IPS-18c (cell line): ENCODE results near the gene ASCC1.
A peak's percentile ranks its signal among the peaks of the same experiment; 100 is the strongest.

Experiments used
- H3K4me3 ChIP-seq: 2 replicates; pipeline ENCODE4 v1.7.0; 2013; ENCODE audit warnings: low read depth, mild to moderate bottlenecking, low read length, moderate library complexity; ENCODE audit not compliant: insufficient read depth
- H3K9me3 ChIP-seq: one replicate; pipeline ENCODE4 v1.6.1; 2013; ENCODE audit warnings: mild to moderate bottlenecking, low read length, moderate library complexity; ENCODE audit not compliant: control insufficient read depth, insufficient read depth

Gene ASCC1

GRCh38 chr10:72215611-72216549 is at the start of gene ASCC1, which contains the start of gene ANAPC16:
Gene ASCC1 (minus strand): TSS chr10:72216276. CDS start chr10:72213298, 2,978 bp downstream.
Gene ANAPC16 (plus strand): TSS chr10:72216012. CDS start chr10:72223915, 7,903 bp downstream.
- Histone ChIP-seq H3K4me3 (peak within 1 kb of the TSS; percentile 91), H3K9me3 (no peaks in the 10 kb centered on the region)

GRCh38 chr10:72265508-72265907 is 49.4 kb upstream of the ASCC1 start:
- Histone ChIP-seq H3K4me3 (no peak overlapping the region), H3K9me3 (no peaks in the 10 kb centered on the region)

GRCh38 chr10:72264536-72264935 is 48.5 kb upstream of the ASCC1 start:
- H3K9me3 ChIP-seq = no peaks in the 10 kb centered on the region
- H3K4me3 ChIP-seq = no peak overlapping the region

GRCh38 chr10:72263613-72264241 is 47.7 kb upstream of the ASCC1 start:
- H3K4me3 ChIP-seq = no peak overlapping the region
- H3K9me3 ChIP-seq = no peaks in the 10 kb centered on the region

- no peak overlapping the region for H3K4me3 ChIP-seq
These were observed 45.8 kb upstream of the ASCC1 start for GRCh38 chr10:72261784-72262404.

GRCh38 chr10:72260976-72261783 is 45.1 kb upstream of the ASCC1 start:
- Histone ChIP-seq H3K9me3 (no peaks in the 10 kb centered on the region), H3K4me3 (peak overlapping the region; percentile 25)

More at GRCh38 chr10:72261784-72262404, 45.8 kb upstream of the ASCC1 start:
- H3K9me3 ChIP-seq = no peaks in the 10 kb centered on the region

GRCh38 chr10:72260239-72260975 is 44.3 kb upstream of the ASCC1 start:
- Histone ChIP-seq H3K4me3 (peak overlapping the region; percentile 16), H3K9me3 (no peaks in the 10 kb centered on the region)

GRCh38 chr10:72259491-72260238 is 43.6 kb upstream of the ASCC1 start:
- H3K9me3 ChIP-seq = no peaks in the 10 kb centered on the region
- no peak overlapping the region for H3K4me3 ChIP-seq

GRCh38 chr10:72258617-72259016 is 42.5 kb upstream of the ASCC1 start:
- H3K9me3 ChIP-seq = no peaks in the 10 kb centered on the region

GRCh38 chr10:72257051-72257892 is 41.2 kb upstream of the ASCC1 start:
- no peaks in the 10 kb centered on the region for H3K9me3 ChIP-seq
- no peak overlapping the region for H3K4me3 ChIP-seq

More at GRCh38 chr10:72258617-72259016, 42.5 kb upstream of the ASCC1 start:
- H3K4me3 ChIP-seq = no peak overlapping the region

GRCh38 chr10:72255977-72256729 is 40.1 kb upstream of the ASCC1 start:
- Histone ChIP-seq H3K4me3 (no peak overlapping the region), H3K9me3 (no peaks in the 10 kb centered on the region)

- no peaks in the 10 kb centered on the region for H3K9me3 ChIP-seq
- H3K4me3 ChIP-seq = no peak overlapping the region
These were observed 38.9 kb upstream of the ASCC1 start for GRCh38 chr10:72254813-72255568.

- Histone ChIP-seq H3K9me3 (no peaks in the 10 kb centered on the region), H3K4me3 (no peak overlapping the region)
These were observed 37.5 kb upstream of the ASCC1 start for GRCh38 chr10:72253578-72253977.

GRCh38 chr10:72252972-72253371 is 36.9 kb upstream of the ASCC1 start:
- no peak overlapping the region for H3K4me3 ChIP-seq
- no peaks in the 10 kb centered on the region for H3K9me3 ChIP-seq
